ENCODE measurements around the gene GIMAP8.
A peak's percentile ranks its signal among the peaks of the same experiment; 100 is the strongest.
"Not testable (repeated sequence)": the region's sequence is repeated elsewhere in the genome, so short reads cannot be mapped to it uniquely, and the experiment has no call there.

Gene GIMAP8

GRCh38 chr7:150435390-150436073 is 14.9 kb upstream of the GIMAP8 start:
- no peak for DNase-seq (ENCODE audit: low spot score)

DNA sequence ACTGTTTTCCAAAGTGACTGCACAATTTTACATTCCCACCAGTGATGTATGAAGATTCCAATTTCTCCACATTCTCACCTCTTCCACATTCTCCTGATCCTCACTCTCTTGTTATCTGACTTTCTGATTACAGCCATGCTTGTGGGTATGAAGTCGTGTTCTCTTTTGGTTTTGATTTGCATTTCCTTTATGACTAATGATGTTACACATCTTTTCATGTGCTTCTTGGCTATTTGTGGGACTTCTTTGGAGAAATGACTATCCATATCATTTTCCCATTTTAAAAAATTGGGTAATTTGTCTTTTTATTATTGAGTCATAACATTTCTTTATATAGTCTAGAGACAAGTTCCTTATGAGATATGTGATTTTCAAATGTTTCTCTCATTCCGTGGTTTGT is 10.5 kb upstream of the GIMAP8 start:
- no peak for DNase-seq (ENCODE audit: low spot score)

DNA sequence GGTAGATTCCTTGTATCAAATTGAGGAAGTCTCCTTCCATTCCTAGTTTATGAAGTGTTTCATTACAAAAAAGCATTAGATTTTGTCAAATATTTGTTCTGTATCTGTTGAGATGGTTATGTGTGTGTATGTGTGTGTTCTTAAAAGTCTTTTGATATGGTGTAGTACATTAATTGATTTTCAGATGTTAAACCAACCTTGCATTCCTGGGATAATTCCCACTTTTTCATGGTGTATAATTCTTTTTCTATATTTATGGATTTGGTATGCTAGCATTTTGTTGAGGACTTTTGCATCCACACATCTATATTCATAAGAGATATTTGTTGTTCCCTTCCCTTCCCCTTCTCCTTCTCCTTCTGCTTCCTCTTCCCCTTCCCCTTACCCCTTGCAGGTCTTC is 8.9 kb upstream of the GIMAP8 start:
- no peak for DNase-seq (ENCODE audit: low spot score)

DNA sequence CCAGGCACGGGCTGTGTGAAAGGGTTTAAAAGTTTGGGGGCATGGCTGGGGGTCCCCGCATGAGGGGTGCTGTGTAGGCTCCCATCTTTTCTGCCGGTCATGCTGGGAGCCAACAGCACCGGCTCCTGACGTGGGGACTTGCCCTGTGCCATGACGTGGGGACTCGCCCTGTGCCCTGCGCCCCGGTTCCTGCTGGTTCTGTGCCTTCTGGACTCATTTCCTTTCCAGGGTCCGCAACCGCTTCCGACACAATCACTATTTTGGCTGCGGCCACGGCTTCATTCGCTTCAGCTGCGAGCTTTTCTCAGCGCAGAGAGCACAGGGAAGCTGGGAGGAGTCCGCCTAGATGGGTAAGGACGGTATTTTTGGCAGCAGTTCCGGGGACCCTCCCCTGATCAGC is 7.6 kb upstream of the GIMAP8 start:
- no peak for DNase-seq (ENCODE audit: low spot score)

GRCh38 chr7:150443793-150444540 is 6.5 kb upstream of the GIMAP8 start:
- DNase-seq (ENCODE audit: low spot score): no peak

DNA sequence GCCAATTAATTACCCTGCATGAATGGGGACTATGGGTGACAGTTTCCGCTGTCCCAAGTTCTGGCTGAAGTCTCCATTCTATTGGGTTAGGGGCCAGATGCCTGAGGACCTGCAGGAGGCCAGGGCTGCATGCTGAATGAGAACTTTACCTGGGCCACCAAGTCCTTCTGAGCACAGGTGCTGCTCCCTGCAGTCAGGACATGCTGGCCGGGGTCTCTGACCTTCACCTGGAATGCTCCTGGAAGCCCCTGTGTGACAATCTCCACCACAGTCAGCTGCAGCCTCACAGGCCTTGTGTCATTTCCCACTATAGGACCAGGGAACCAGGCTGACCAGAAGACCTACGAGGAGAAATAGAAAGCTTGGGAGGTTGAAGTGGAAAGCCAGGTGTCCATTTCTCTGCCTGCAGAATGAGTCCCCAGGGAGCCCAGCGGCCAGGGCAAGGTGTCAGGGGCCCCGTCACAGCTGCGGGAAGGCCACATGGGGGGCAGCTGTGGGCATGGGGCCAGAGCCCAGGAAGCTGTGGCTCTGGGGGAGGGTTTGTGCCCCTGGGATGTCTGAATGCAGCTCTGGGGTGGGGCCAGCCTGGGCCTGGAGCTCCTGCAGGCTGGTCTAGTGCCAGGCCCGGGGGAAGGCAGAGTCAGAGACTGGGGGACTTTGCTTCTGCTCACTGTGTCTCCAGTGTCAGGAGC is 5.6 kb upstream of the GIMAP8 start:
- no peak for DNase-seq (ENCODE audit: low spot score)

DNA sequence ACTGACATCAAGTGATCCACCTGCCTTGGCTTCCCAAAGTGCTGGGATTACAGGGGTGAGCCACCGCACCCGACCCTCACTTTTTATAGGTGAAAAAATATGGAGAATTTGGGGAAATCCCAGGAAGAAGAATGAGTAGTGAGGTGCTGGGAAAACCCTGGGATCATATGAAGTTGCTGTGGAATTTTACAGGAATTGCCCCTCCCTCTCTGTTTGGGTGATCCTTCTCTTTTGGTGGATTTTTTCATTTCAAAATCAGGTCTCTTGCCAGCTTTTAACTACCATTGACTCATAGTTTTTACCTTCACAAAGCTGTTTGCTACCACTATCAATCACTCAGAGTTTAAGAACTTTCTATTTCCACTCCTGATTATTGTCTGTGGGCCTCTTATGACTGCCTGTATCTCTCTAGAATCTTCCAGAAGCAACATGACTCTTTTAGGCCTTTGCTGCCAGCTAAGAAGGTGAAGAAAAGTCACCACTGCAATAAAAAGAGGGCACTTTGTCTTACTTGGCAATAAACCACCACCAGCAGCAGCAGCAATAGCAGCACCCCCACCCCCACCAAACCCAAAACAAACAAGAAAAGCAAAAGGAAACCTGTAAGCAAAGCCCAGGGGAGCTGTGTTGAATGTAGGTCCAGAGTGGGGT is 4.0 kb upstream of the GIMAP8 start:
- no peak for DNase-seq (ENCODE audit: low spot score)

- no peak for DNase-seq (ENCODE audit: low spot score)
Observed at GRCh38 chr7:150447966-150448788, 2.3 kb upstream of the GIMAP8 start.

- DNase-seq (ENCODE audit: low spot score): peak; percentile 90
Observed at GRCh38 chr7:150448789-150449147, 1.7 kb upstream of the GIMAP8 start.

DNA sequence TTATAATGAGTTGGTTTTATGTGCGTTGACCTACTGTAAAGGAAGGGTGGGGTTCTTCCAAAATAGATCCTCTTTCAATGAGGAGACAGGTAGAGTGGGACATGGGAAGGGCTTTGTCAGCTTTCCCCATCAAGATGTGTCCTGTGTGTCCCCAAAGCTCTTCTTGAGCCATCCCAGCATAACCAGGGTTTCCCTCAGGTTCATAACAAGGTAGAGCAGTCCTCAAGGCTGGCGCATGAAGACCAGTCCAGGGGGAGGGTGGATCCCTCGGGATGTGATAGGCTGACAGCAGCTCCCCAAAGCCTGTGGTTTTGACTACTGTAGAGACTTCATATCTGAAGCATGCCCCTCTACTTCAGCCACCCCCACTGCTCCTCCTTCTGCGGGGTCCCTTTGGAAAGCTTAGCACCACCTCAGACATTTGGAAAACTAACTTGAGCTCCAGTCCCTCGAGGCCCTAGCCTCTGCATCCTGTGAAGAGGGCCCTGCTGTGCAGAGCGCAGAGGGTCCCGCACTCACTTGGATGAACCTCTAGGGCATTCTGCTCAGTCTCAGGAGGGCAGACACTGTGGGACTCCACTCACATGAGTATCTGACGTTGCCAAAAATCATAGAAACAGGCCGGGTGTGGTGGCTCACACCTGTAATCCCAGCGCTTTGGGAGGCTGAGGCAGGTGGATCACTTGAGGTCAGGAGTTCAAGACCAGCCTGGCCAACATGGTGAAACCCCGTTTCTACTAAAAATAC is 1.1 kb upstream of the GIMAP8 start:
- no peak for DNase-seq (ENCODE audit: low spot score)

GRCh38 chr7:150451097-150451793 is 815 bp downstream of the GIMAP8 start:
- no peak for DNase-seq (ENCODE audit: low spot score)

GRCh38 chr7:150451833-150452461 is 1.5 kb downstream of the GIMAP8 start:
- no peak for DNase-seq (ENCODE audit: low spot score)

DNA sequence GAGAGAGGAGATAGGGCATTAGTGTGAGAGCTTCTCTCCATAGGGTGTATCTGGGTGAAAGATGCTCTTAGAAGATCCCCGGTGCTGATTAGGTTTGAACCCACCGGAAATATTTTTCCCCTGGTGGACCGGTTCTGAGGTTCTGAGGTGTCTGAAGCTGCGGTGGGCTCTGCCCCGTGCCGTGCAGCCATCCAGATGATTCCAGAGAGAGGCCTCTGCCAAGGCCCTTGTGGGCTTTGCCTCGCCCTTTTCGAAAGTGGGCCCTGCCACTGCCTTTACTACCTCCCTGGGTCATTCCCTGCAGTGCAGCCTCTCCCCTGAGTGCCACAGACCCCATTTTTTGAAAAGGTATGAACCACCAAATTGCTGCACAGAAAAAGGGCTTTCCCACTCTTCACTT is 2.8 kb downstream of the GIMAP8 start:
- DNase-seq (ENCODE audit: low spot score): no peak

DNA sequence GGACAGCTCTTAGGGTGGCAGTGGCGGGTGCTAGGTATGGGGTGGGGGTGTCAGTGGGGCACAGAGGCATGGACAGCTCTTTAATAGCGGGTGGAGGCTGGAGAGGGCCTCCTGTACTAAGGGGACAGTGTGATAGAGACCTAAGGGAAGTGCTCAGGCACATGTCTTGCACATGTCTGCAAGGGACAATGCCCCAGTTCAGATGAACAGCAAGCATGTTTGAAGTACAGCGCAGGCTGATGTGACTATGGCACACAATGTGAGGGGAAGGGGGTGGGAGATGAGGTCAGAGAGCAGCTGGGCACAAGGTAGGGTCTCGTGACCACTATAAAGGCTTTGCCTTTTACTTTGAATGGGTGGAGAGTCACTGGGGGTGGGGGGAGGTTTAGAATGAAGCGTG is 3.5 kb downstream of the GIMAP8 start:
- no peak for DNase-seq (ENCODE audit: low spot score)

DNA sequence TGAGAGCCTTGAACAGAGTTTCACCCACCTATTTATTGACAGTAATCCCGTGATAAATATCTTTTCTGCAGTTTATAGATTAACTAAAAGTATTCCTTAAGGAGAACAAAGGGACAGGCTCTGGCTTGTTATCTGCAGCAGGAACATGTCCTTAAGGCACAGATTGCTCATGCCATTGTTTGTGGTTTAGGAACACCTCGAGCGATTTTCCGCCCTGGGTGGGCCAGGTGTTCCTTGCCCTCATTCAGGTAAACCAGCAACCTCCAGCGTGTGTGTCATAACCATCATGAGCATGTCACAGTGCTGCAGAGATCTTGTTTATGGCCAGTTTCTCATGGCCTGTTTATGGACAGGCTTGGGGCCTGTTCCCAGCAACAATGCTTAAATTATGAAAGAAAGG is 6.6 kb downstream of the GIMAP8 start:
- DNase-seq (ENCODE audit: low spot score): not testable (repeated sequence)

DNA sequence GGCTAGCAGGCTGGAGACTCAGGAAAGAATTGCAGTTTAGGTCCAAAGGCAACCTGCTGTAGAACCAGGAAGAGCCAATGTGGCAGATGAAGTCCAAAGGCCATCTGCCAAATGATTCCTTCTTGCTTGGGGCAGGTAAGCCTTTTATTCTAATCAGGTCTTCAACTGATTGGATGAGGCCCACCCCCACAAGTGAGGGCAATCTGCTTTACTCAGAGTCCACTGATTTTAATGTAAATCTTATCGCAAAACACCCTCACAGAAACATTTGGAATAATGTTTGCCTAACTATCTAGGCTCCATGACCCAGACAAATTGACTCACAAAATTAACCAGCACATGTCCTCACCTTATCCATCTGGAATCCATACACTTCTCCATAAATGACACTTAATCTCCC is 7.8 kb downstream of the GIMAP8 start:
- DNase-seq (ENCODE audit: low spot score): no peak

DNA sequence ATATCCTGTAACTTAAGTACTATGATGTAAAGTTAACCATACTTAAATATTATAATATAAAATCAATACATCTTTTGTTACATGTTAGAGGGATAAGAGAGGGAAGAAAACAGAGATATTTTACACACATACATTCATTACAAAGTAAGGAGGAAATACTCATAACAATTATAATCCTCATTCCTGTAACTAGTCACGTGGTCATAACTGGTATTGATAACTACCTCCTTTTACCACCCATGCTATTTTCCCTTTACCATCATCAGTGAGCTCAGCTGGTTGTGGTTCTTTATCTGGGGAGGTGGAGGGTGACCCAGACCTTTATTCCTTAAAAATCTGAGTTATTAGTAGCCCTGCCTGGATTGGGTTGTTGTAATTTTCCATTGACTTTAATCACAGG is 8.3 kb downstream of the GIMAP8 start:
- no peak for DNase-seq (ENCODE audit: low spot score)

- DNase-seq (ENCODE audit: low spot score): no peak
Observed at GRCh38 chr7:150461520-150461919, 11.1 kb downstream of the GIMAP8 start.

- no peak for DNase-seq (ENCODE audit: low spot score)
Observed at GRCh38 chr7:150462413-150462812, 12.0 kb downstream of the GIMAP8 start.

DNA sequence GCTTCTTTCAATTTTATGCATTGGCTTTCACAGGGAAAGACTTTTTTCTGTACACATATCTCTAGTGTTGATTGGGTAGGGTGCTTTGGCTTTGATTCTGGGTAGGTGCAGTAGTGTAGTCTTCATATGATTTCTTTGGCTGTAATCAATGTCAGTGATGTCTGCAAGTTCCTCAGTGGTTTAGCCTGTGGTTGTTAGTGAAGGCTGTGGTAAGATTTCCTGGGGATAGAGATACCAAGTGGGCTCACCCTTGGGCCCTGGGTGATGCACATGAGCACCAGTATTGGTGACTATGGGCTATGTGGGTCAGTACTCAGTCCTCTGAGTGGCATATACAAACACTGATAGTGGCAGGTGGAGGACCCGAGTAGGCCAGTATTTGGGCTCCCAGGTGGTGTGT is 13.0 kb downstream of the GIMAP8 start:
- no peak for DNase-seq (ENCODE audit: low spot score)
